SJSA1 (cell line): ENCODE results near the gene TAS2R46. TPM values are rescaled to one million over a fixed set of nuclear protein-coding genes. Genes with fewer than 3 reads are reported as not detected.
"Not testable (repeated sequence)": the region's sequence is repeated elsewhere in the genome, so short reads cannot be mapped to it uniquely, and the experiment has no call there.

Experiments used
- DNase-seq, 2 experiments: peaks; one replicate each; pipeline ENCODE4 v3.0.0-alpha.2; 2015 to 2020; ENCODE audit warnings: low spot score in 2 of 2, low read depth in 1 of 2
- H3K27ac ChIP-seq: fragments of 250-450 bp; sonication (Bioruptor Pico); 2 replicates; pipeline ENCODE4 v1.5.1; 2020; ENCODE audit warnings: mild to moderate bottlenecking, moderate library complexity
- H3K27me3 ChIP-seq: fragments of 250-450 bp; sonication (Bioruptor Pico); replicated peaks from 2 replicates; pipeline ENCODE4 v1.5.1; 2020; ENCODE audit warnings: mild to moderate bottlenecking, moderate library complexity
- H3K36me3 ChIP-seq: fragments of 250-450 bp; sonication (Bioruptor Pico); 2 replicates; pipeline ENCODE4 v1.5.1; 2020; ENCODE audit warnings: mild to moderate bottlenecking
- H3K4me1 ChIP-seq: fragments of 250-450 bp; sonication (Bioruptor Pico); replicated peaks from 2 replicates; pipeline ENCODE4 v1.6.1; 2021; ENCODE audit warnings: mild to moderate bottlenecking
- H3K4me3 ChIP-seq: fragments of 250-450 bp; sonication (Bioruptor Pico); 2 replicates; pipeline ENCODE4 v1.5.1; 2020; ENCODE audit warnings: mild to moderate bottlenecking
- H3K9me3 ChIP-seq: fragments of 250-450 bp; sonication (Bioruptor Pico); replicated peaks from 2 replicates; pipeline ENCODE4 v1.5.1; 2020; ENCODE audit warnings: mild to moderate bottlenecking
- total RNA-seq: library from RNA; depleted of rRNA; stranded (reverse); fragments of >200 nt; shearing (Covaris generic); gene quantifications from 2 replicates; pipeline ENCODE4 v1.2.3, GENCODE V29; 2014; rRNA removed

The TAS2R46 gene
- total RNA-seq: 0.89 and 6.9 TPM in 2 replicates

GRCh38 chr12:11062194-11062593 lies at the start of gene TAS2R46:
Gene TAS2R46, minus strand, starts transcription at chr12:11062294. Its CDS starts 0 bp downstream, at chr12:11062294.
- not testable (repeated sequence) for H3K4me3 ChIP-seq, H3K27ac ChIP-seq, H3K27me3 ChIP-seq, H3K36me3 ChIP-seq, DNase-seq, H3K9me3 ChIP-seq, H3K4me1 ChIP-seq

GRCh38 chr12:11111213-11111612 lies 49.1 kb upstream of the TAS2R46 start:
- not testable (repeated sequence) for H3K4me1 ChIP-seq, H3K36me3 ChIP-seq, H3K9me3 ChIP-seq, H3K27ac ChIP-seq, H3K4me3 ChIP-seq, H3K27me3 ChIP-seq, DNase-seq

GRCh38 chr12:11108862-11109261 lies 46.8 kb upstream of the TAS2R46 start:
- Histone ChIP-seq H3K4me1 (no peaks in the 10 kb centered on the region), H3K4me3 (no peak overlapping the region), H3K27me3 (no peaks in the 10 kb centered on the region), H3K27ac (no peak overlapping the region), H3K9me3 (0 out of 2 replicates have a peak, but pooled peaks cover 4% of the 10 kb centered on the region), H3K36me3 (peaks cover 3% of the 10 kb centered on the region)
- DNase-seq: no peak

GRCh38 chr12:11107719-11108118 lies 45.6 kb upstream of the TAS2R46 start:
- Histone ChIP-seq H3K27ac (no peak overlapping the region), H3K27me3 (no peaks in the 10 kb centered on the region), H3K9me3 (0 out of 2 replicates have a peak, but pooled peaks cover 4% of the 10 kb centered on the region), H3K36me3 (peaks cover 3% of the 10 kb centered on the region), H3K4me3 (no peak overlapping the region), H3K4me1 (no peaks in the 10 kb centered on the region)
- DNase-seq: no peak

- H3K27ac ChIP-seq: no peak overlapping the region
- H3K4me3 ChIP-seq: no peak overlapping the region
- H3K27me3 ChIP-seq: no peaks in the 10 kb centered on the region
Measured at GRCh38 chr12:11106288-11106687, 44.2 kb upstream of the TAS2R46 start.

GRCh38 chr12:11105546-11105945 lies 43.5 kb upstream of the TAS2R46 start:
- Histone ChIP-seq H3K4me1 (no peaks in the 10 kb centered on the region), H3K36me3 (peaks cover 3% of the 10 kb centered on the region), H3K27ac (no peak overlapping the region), H3K4me3 (no peak overlapping the region), H3K9me3 (0 out of 2 replicates have a peak, but pooled peaks cover 1% of the 10 kb centered on the region), H3K27me3 (no peaks in the 10 kb centered on the region)
- DNase-seq: no peak

More at GRCh38 chr12:11106288-11106687, 44.2 kb upstream of the TAS2R46 start:
- Histone ChIP-seq H3K9me3 (0 out of 2 replicates have a peak, but pooled peaks cover 4% of the 10 kb centered on the region), H3K36me3 (peaks cover 3% of the 10 kb centered on the region), H3K4me1 (no peaks in the 10 kb centered on the region)
- DNase-seq: no peak

GRCh38 chr12:11094910-11095309 lies 32.8 kb upstream of the TAS2R46 start:
- not testable (repeated sequence) for H3K9me3 ChIP-seq, H3K27me3 ChIP-seq, H3K4me1 ChIP-seq, H3K36me3 ChIP-seq, H3K4me3 ChIP-seq, DNase-seq, H3K27ac ChIP-seq

GRCh38 chr12:11092128-11092527 lies 30.0 kb upstream of the TAS2R46 start, which contains the start of gene TAS2R43:
Gene TAS2R43, minus strand, starts transcription at chr12:11092313. Its CDS starts 84 bp downstream, at chr12:11092229.
- no peak for DNase-seq
- H3K27ac ChIP-seq: no peak within 1 kb of the TSS
- H3K36me3 ChIP-seq: no peaks in the 10 kb centered on the region
- H3K27me3 ChIP-seq: no peaks in the 10 kb centered on the region
- H3K4me1 ChIP-seq: no peaks in the 10 kb centered on the region
- no peaks in the 10 kb centered on the region for H3K9me3 ChIP-seq
- H3K4me3 ChIP-seq: no peak within 1 kb of the TSS

GRCh38 chr12:11089246-11089645 lies 27.2 kb upstream of the TAS2R46 start:
- Histone ChIP-seq H3K4me1 (no peaks in the 10 kb centered on the region), H3K27me3 (no peaks in the 10 kb centered on the region), H3K27ac (no peak overlapping the region), H3K36me3 (no peaks in the 10 kb centered on the region), H3K9me3 (no peaks in the 10 kb centered on the region), H3K4me3 (no peak overlapping the region)
- no peak for DNase-seq

GRCh38 chr12:11085419-11085818 lies 23.3 kb upstream of the TAS2R46 start:
- Histone ChIP-seq H3K36me3 (no peaks in the 10 kb centered on the region), H3K9me3 (no peaks in the 10 kb centered on the region), H3K27me3 (no peaks in the 10 kb centered on the region), H3K4me1 (no peaks in the 10 kb centered on the region), H3K27ac (no peak overlapping the region), H3K4me3 (no peak overlapping the region)
- no peak for DNase-seq

- Histone ChIP-seq H3K27ac (no peak overlapping the region), H3K36me3 (no peaks in the 10 kb centered on the region), H3K9me3 (no peaks in the 10 kb centered on the region), H3K4me1 (no peaks in the 10 kb centered on the region), H3K27me3 (no peaks in the 10 kb centered on the region), H3K4me3 (no peak overlapping the region)
- no peak for DNase-seq
Measured at GRCh38 chr12:11081987-11082386, 19.9 kb upstream of the TAS2R46 start.

GRCh38 chr12:11078246-11078645 lies 16.2 kb upstream of the TAS2R46 start:
- DNase-seq: no peak
- H3K4me1 ChIP-seq: no peaks in the 10 kb centered on the region
- no peaks in the 10 kb centered on the region for H3K9me3 ChIP-seq
- no peaks in the 10 kb centered on the region for H3K36me3 ChIP-seq
- H3K4me3 ChIP-seq: no peak overlapping the region
- H3K27ac ChIP-seq: no peak overlapping the region
- H3K27me3 ChIP-seq: no peaks in the 10 kb centered on the region

- H3K27ac ChIP-seq: no peak overlapping the region
- no peaks in the 10 kb centered on the region for H3K36me3 ChIP-seq
- H3K4me1 ChIP-seq: no peaks in the 10 kb centered on the region
- no peaks in the 10 kb centered on the region for H3K9me3 ChIP-seq
- no peaks in the 10 kb centered on the region for H3K27me3 ChIP-seq
- no peak overlapping the region for H3K4me3 ChIP-seq
- no peak for DNase-seq
Measured at GRCh38 chr12:11075642-11076041, 13.5 kb upstream of the TAS2R46 start.

GRCh38 chr12:11071414-11071813 lies 9.3 kb upstream of the TAS2R46 start:
- DNase-seq: no peak
- H3K9me3 ChIP-seq: no peaks in the 10 kb centered on the region
- H3K27me3 ChIP-seq: no peaks in the 10 kb centered on the region
- no peak overlapping the region for H3K4me3 ChIP-seq
- no peaks in the 10 kb centered on the region for H3K4me1 ChIP-seq
- no peaks in the 10 kb centered on the region for H3K36me3 ChIP-seq
- no peak overlapping the region for H3K27ac ChIP-seq

- Histone ChIP-seq H3K9me3 (no peaks in the 10 kb centered on the region), H3K36me3 (no peaks in the 10 kb centered on the region), H3K4me1 (no peaks in the 10 kb centered on the region), H3K27ac (no peak overlapping the region), H3K27me3 (no peaks in the 10 kb centered on the region), H3K4me3 (no peak overlapping the region)
- DNase-seq: no peak
Measured at GRCh38 chr12:11070999-11071398, 8.9 kb upstream of the TAS2R46 start.
